Cardiac muscle cell (in vitro differentiated cells and primary cell): ENCODE data around the gene NRBF2. TPM values are rescaled to one million over a fixed set of nuclear protein-coding genes. Genes with fewer than 3 reads are reported as not detected.

ENCODE experiments used
- DNase-seq, 2 donors: peaks; one replicate each; pipeline versions ENCODE4 v3.0.0 to v3.0.0-alpha.2; 2010 to 2017; ENCODE audit warnings: low read depth in 1 of 2, low spot score in 1 of 2
- H3K27ac ChIP-seq: fragments of 200-600 bp; sonication (generic); 2 replicates; pipeline ENCODE4 v1.5.1; 2016
- H3K27me3 ChIP-seq: fragments of 200-600 bp; sonication (generic); 2 replicates; pipeline ENCODE4 v1.6.0; 2016; ENCODE audit warnings: control low read depth
- H3K36me3 ChIP-seq: fragments of 200-600 bp; sonication (generic); 2 replicates; pipeline ENCODE4 v1.5.1; 2016; ENCODE audit warnings: control low read depth
- H3K4me1 ChIP-seq: fragments of 200-600 bp; sonication (generic); 2 replicates; pipeline ENCODE4 v1.8.1; 2017; ENCODE audit warnings: low read depth, mild to moderate bottlenecking, mixed run types
- H3K4me3 ChIP-seq: fragments of 200-600 bp; sonication (generic); 2 replicates; pipeline ENCODE4 v1.5.1; 2016; ENCODE audit warnings: mild to moderate bottlenecking
- H3K9me3 ChIP-seq: fragments of 200-600 bp; sonication (generic); 2 replicates; pipeline ENCODE4 v1.5.1; 2017; ENCODE audit warnings: low read depth, mild to moderate bottlenecking, control low read depth
- polyA plus RNA-seq: library from polyadenylated mRNA; unstranded; fragments of >200 nt; fragmentation: Nextera tagmentation; extraction: Ambion mirVana; gene quantifications from 2 replicates; pipeline ENCODE4 v1.2.1, GENCODE V29; 2016
- total RNA-seq: library from RNA; depleted of rRNA; stranded (reverse); fragments of >200 nt; gene quantifications from 2 replicates; pipeline ENCODE4 v1.2.3, GENCODE V29; 2016
- TF ChIP-seq, protein P1 (sequence below): IDR thresholded peaks from 2 replicates; pipeline ENCODE4 v1.5.1; 2012; ENCODE audit warnings: low read depth, mild to moderate bottlenecking, low read length

The NRBF2 gene
- total and polyA plus RNA-seq, 2 experiments from 2014 or later, result 16.4 to 25.2 TPM

GRCh38 chr10:63197344-63198092, 64.4 kb downstream of the NRBF2 start:
- H3K9me3 ChIP-seq, result no peaks in the 10 kb centered on the region
- H3K27me3 ChIP-seq, result no peaks in the 10 kb centered on the region
- H3K4me3 ChIP-seq, result no peak overlapping the region
- peak overlapping the region; percentile 4 for H3K27ac ChIP-seq
- H3K36me3 ChIP-seq, result peaks cover 77% of the 10 kb centered on the region
- DNase-seq, result peak in 1 of 2 donors; percentile 94
- TF ChIP-seq, protein P1, sequence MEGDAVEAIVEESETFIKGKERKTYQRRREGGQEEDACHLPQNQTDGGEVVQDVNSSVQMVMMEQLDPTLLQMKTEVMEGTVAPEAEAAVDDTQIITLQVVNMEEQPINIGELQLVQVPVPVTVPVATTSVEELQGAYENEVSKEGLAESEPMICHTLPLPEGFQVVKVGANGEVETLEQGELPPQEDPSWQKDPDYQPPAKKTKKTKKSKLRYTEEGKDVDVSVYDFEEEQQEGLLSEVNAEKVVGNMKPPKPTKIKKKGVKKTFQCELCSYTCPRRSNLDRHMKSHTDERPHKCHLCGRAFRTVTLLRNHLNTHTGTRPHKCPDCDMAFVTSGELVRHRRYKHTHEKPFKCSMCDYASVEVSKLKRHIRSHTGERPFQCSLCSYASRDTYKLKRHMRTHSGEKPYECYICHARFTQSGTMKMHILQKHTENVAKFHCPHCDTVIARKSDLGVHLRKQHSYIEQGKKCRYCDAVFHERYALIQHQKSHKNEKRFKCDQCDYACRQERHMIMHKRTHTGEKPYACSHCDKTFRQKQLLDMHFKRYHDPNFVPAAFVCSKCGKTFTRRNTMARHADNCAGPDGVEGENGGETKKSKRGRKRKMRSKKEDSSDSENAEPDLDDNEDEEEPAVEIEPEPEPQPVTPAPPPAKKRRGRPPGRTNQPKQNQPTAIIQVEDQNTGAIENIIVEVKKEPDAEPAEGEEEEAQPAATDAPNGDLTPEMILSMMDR, result no peak
- peaks cover 7% of the 10 kb centered on the region for H3K4me1 ChIP-seq

DNA sequence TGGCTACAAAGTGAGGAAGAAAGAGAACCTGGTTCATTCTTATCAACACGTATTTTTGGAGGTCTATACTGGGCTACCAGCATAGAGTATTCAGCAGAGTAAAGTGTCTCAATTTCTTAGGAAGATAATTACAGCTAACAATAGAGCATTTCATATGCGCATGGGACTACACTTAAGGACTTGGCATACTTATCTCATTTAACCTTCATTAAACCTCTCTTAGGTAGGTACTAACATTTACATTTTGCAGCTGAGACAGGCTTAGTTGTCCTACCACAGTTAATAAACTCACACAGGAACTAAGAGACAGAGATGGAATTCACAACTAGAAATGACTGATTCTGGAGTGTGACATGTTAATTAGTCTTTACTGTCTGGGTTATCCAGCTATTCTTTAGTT, 66.6 kb downstream of the NRBF2 start:
- Histone ChIP-seq H3K27me3 (no peaks in the 10 kb centered on the region), H3K36me3 (peaks cover 62% of the 10 kb centered on the region), H3K27ac (peak overlapping the region; percentile 40), H3K4me3 (no peak overlapping the region), H3K9me3 (no peaks in the 10 kb centered on the region), H3K4me1 (peaks cover 7% of the 10 kb centered on the region)
- no peak for DNase-seq
- TF ChIP-seq, protein P1, result no peak

GRCh38 chr10:63200431-63200830, 67.3 kb downstream of the NRBF2 start:
- DNase-seq, result peak in 1 of 2 donors; percentile 38
- H3K4me3 ChIP-seq, result no peak overlapping the region
- H3K36me3 ChIP-seq, result peaks cover 63% of the 10 kb centered on the region
- no peaks in the 10 kb centered on the region for H3K9me3 ChIP-seq
- TF ChIP-seq, protein P1, result no peak
- H3K4me1 ChIP-seq, result peaks cover 7% of the 10 kb centered on the region
- peak overlapping the region; percentile 4 for H3K27ac ChIP-seq
- no peaks in the 10 kb centered on the region for H3K27me3 ChIP-seq

GRCh38 chr10:63201118-63201517, 68.0 kb downstream of the NRBF2 start:
- Histone ChIP-seq H3K4me1 (peaks cover 7% of the 10 kb centered on the region), H3K4me3 (no peak overlapping the region), H3K27me3 (no peaks in the 10 kb centered on the region), H3K27ac (peak overlapping the region; percentile 4), H3K36me3 (peaks cover 64% of the 10 kb centered on the region), H3K9me3 (no peaks in the 10 kb centered on the region)
- TF ChIP-seq, protein P1, result no peak
- DNase-seq, result no peak
